Subcutaneous adipose tissue (tissue), 4 donors: Measurements from ENCODE around the gene ASB11. TPM values are rescaled to one million over a fixed set of nuclear protein-coding genes. Genes with fewer than 3 reads are reported as not detected.

Experiments
- CTCF ChIP-seq: fragments of 450-650 bp; IDR thresholded peaks from one replicate; pipeline ENCODE4 v1.5.1; 2016; ENCODE audit warnings: low read depth, mild to moderate bottlenecking, control low read depth, antibody characterized with exemption, moderate library complexity
- total RNA-seq, 4 donors: library from RNA; depleted of rRNA; stranded (reverse); fragments of >200 nt; gene quantifications; one replicate each; pipeline ENCODE4 v1.1.0, GENCODE V29; 2016

The ASB11 gene
- total RNA-seq, result under 1 TPM in 1 of 4 donors, not detected in 3; 0.33 TPM

DNA sequence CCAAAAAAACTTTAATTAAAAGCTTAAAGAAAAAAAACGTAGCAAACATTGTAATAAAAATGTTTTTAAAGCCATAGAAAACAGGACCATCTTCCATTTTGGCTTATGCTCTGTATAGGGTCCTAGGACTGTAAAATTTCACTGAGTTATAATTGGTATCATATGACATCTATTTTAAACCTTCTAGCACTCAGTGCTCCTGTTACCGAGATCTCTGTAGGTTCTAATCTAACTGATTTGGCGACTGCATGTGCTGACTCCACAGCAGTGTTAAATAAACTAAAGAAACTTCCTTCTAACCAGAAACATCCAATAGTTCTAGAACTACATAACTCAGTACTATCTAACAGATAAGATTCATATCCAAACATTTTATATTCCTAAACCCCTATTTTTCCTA, at the start of gene ASB11:
Gene ASB11 (minus strand): TSS at position 132 of the 400 bp plus-strand sequence. CDS start 35 bp downstream, at position 97.
- TF ChIP-seq CTCF, result no peak

- no peak for TF ChIP-seq CTCF
Observed at GRCh38 chrX:15359701-15360100, 44.3 kb upstream of the ASB11 start.

- TF ChIP-seq CTCF, result no peak
Observed at GRCh38 chrX:15358533-15358932, 43.1 kb upstream of the ASB11 start.

DNA sequence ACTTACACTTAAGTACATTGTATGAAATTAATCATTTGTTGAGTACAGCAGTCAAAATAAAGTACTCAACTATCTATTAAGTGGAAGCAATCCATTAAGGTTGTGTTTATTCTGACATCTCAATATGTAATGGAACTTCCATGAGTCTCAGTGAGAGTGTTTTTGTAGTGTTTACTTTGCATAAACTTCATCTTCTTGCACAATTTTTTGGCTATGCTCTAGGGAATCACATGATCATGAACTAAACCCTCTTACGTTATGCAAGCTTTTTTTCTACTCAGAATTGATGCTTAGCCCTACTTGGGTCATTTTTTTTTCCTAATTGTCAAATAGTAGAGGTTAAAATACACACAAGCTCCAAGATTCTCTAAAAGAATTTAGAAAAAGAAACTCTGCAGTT, 41.0 kb upstream of the ASB11 start:
- no peak for TF ChIP-seq CTCF

- TF ChIP-seq CTCF, result no peak
Observed at GRCh38 chrX:15350329-15350996, 35.0 kb upstream of the ASB11 start.

DNA sequence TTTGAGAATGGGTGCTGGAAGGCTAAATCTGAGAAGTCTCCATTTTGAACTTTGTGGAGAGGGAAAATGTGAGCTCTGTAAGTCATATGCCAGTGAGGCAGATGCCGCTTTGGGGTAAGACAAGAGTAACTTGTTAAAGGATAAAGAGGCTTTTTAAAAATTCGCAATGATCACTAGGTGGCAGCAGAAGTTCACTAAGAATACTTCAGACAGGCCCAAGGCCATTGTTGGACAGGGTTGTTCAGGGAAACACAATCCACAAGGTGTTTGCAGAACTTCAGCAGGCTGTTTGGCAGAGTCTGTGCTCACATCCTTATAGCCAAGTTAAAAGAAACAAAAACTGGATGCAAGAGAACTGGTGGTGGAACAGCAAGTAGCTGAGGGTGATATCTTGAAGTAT, 33.6 kb upstream of the ASB11 start:
- TF ChIP-seq CTCF, result no peak

- TF ChIP-seq CTCF, result no peak
Observed at GRCh38 chrX:15345976-15346375, 30.5 kb upstream of the ASB11 start.
